NB4 (cell line): ENCODE data around the gene LITAFD.

Source experiments
- POLR2A ChIP-seq: IDR thresholded peaks from 2 replicates; pipeline ENCODE4 v1.6.1; 2011; ENCODE audit warnings: mild to moderate bottlenecking; ENCODE audit not compliant: insufficient read length; ENCODE audit errors: extremely low read depth
- TF ChIP-seq, protein P1 (sequence below): IDR thresholded peaks from one replicate; pipeline ENCODE4 v1.5.1; 2012; ENCODE audit warnings: low read depth, low read length
- TF ChIP-seq, protein P2 (sequence below): IDR thresholded peaks from 2 replicates; pipeline ENCODE4 v1.6.1; 2011; ENCODE audit warnings: low read depth, low read length

DNA sequence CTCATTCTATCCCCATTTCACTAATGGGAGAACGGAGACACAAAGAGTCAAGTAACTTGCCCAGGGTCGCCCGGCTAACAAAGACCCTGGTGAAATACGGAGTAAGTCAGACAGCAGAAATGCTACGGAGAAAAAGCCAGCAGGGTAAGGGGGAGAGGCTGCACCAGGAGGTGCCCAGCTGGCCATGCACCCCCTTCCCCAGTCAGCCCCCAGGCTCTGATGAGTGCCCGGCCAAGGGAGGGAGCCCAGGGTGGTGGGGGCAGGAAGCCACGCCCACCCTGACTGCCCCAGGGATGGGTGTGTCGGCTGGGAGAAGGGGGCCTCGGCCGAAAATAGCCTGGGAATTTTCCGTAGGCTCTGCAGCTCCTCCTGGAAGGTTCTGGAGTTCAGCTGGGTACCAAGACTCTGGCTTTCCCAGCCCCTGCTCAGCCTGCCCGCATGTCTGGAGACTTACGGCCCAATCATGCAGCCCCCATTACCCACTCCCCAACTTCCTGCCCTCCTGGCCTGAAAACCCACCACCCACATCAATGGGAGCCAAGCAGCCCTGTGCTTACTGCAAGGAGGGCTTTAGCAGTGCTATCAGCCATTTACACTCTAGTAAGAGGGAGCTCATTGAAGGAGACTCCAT lies 17.6 kb upstream of the LITAFD start:
- TF ChIP-seq, protein P1, sequence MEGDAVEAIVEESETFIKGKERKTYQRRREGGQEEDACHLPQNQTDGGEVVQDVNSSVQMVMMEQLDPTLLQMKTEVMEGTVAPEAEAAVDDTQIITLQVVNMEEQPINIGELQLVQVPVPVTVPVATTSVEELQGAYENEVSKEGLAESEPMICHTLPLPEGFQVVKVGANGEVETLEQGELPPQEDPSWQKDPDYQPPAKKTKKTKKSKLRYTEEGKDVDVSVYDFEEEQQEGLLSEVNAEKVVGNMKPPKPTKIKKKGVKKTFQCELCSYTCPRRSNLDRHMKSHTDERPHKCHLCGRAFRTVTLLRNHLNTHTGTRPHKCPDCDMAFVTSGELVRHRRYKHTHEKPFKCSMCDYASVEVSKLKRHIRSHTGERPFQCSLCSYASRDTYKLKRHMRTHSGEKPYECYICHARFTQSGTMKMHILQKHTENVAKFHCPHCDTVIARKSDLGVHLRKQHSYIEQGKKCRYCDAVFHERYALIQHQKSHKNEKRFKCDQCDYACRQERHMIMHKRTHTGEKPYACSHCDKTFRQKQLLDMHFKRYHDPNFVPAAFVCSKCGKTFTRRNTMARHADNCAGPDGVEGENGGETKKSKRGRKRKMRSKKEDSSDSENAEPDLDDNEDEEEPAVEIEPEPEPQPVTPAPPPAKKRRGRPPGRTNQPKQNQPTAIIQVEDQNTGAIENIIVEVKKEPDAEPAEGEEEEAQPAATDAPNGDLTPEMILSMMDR: no peak
- TF ChIP-seq, protein P2, sequence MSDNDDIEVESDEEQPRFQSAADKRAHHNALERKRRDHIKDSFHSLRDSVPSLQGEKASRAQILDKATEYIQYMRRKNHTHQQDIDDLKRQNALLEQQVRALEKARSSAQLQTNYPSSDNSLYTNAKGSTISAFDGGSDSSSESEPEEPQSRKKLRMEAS: no peak
- TF ChIP-seq POLR2A: no peak
